Left ventricle myocardium inferior (tissue), 1 donor: ENCODE results near the gene CCR6. TPM values are rescaled to one million over a fixed set of nuclear protein-coding genes. Genes with fewer than 3 reads are reported as not detected.

Source experiments
- DNase-seq: peaks from one replicate; pipeline ENCODE4 v3.0.0-alpha.2; 2020
- H3K27ac ChIP-seq: fragments of 200-600 bp; replicated peaks from 2 replicates; pipeline ENCODE4 v1.8.0; 2021
- H3K27me3 ChIP-seq: fragments of 200-600 bp; 2 replicates; pipeline ENCODE4 v1.8.0; 2021; ENCODE audit warnings: low read depth
- H3K36me3 ChIP-seq: fragments of 200-600 bp; 2 replicates; pipeline ENCODE4 v1.8.0; 2021
- H3K4me1 ChIP-seq: fragments of 200-600 bp; 2 replicates; pipeline ENCODE4 v1.8.0; 2021
- H3K4me3 ChIP-seq: fragments of 200-600 bp; 2 replicates; pipeline ENCODE4 v1.8.0; 2021; ENCODE audit warnings: mild to moderate bottlenecking, moderate library complexity
- H3K9me3 ChIP-seq: fragments of 200-600 bp; replicated peaks from 2 replicates; pipeline ENCODE4 v1.8.0; 2021
- CTCF ChIP-seq: fragments of 200-600 bp; IDR thresholded peaks from 2 replicates; pipeline ENCODE4 v1.8.0; 2021; ENCODE audit warnings: antibody characterized with exemption, mild to moderate bottlenecking, borderline replicate concordance
- intact Hi-C: fragments of 100-400 bp; cut with micrococcal nuclease; formaldehyde crosslinking; loops from one replicate; pipeline ENCODE4 v1.11.0; 2022
- total RNA-seq: library from RNA; stranded (reverse); fragmentation: NEBNext Ultra II Directional; extraction: Animal tissue kit (Norgen Biotek cat#: 25700); gene quantifications from one replicate; pipeline ENCODE4 v1.2.1, GENCODE V29; 2021
- donor health status: DM: no; HTN: yes; CAD: no; lungs with severe emphysema.

The CCR6 gene
- total RNA-seq, 1 donor from 2014 or later, result not detected

- no peaks in the 10 kb centered on the region for H3K36me3 ChIP-seq
- DNase-seq, result no peak
- H3K4me1 ChIP-seq, result no peaks in the 10 kb centered on the region
- H3K4me3 ChIP-seq, result no peak overlapping the region
- H3K27ac ChIP-seq, result no peak overlapping the region
- peaks cover 63% of the 10 kb centered on the region for H3K27me3 ChIP-seq
- no peak for TF ChIP-seq CTCF
- no peaks in the 10 kb centered on the region for H3K9me3 ChIP-seq
- intact Hi-C loops, result no loop called here
Observed at GRCh38 chr6:167151648-167152047, 28.8 kb downstream of the CCR6 start.

GRCh38 chr6:167152862-167153261, 30.0 kb downstream of the CCR6 start:
- Histone ChIP-seq H3K36me3 (no peaks in the 10 kb centered on the region), H3K27me3 (peaks cover 62% of the 10 kb centered on the region), H3K4me3 (no peak overlapping the region), H3K9me3 (no peaks in the 10 kb centered on the region), H3K4me1 (no peaks in the 10 kb centered on the region), H3K27ac (no peak overlapping the region)
- intact Hi-C loops, result no loop called here
- DNase-seq, result no peak
- no peak for TF ChIP-seq CTCF

GRCh38 chr6:167153521-167153959, 30.6 kb downstream of the CCR6 start:
- H3K4me3 ChIP-seq, result peak overlapping the region; percentile 11
- TF ChIP-seq CTCF, result no peak

GRCh38 chr6:167154291-167154690, 31.4 kb downstream of the CCR6 start:
- no peak for TF ChIP-seq CTCF
- no peak for DNase-seq
- Histone ChIP-seq H3K27ac (no peak overlapping the region), H3K27me3 (peaks cover 48% of the 10 kb centered on the region), H3K4me3 (no peak overlapping the region), H3K36me3 (no peaks in the 10 kb centered on the region), H3K9me3 (no peaks in the 10 kb centered on the region), H3K4me1 (no peaks in the 10 kb centered on the region)
- intact Hi-C loops, result no loop called here

More at GRCh38 chr6:167153521-167153959, 30.6 kb downstream of the CCR6 start:
- intact Hi-C loops, result no loop called here
- Histone ChIP-seq H3K27me3 (peaks cover 56% of the 10 kb centered on the region), H3K27ac (no peak overlapping the region), H3K4me1 (no peaks in the 10 kb centered on the region), H3K9me3 (no peaks in the 10 kb centered on the region), H3K36me3 (no peaks in the 10 kb centered on the region)
- no peak for DNase-seq

- no peaks in the 10 kb centered on the region for H3K4me1 ChIP-seq
- no peak overlapping the region for H3K4me3 ChIP-seq
- intact Hi-C loops, result no loop called here
- peaks cover 42% of the 10 kb centered on the region for H3K27me3 ChIP-seq
- TF ChIP-seq CTCF, result no peak
- DNase-seq, result no peak
- H3K27ac ChIP-seq, result no peak overlapping the region
- H3K36me3 ChIP-seq, result no peaks in the 10 kb centered on the region
- H3K9me3 ChIP-seq, result no peaks in the 10 kb centered on the region
Observed at GRCh38 chr6:167154895-167155294, 32.0 kb downstream of the CCR6 start.

GRCh38 chr6:167157414-167157813, 34.5 kb downstream of the CCR6 start:
- no peak overlapping the region for H3K4me3 ChIP-seq
- no peaks in the 10 kb centered on the region for H3K4me1 ChIP-seq
- intact Hi-C loops, result no loop called here
- H3K27ac ChIP-seq, result no peak overlapping the region
- peaks cover 57% of the 10 kb centered on the region for H3K27me3 ChIP-seq
- no peaks in the 10 kb centered on the region for H3K36me3 ChIP-seq
- no peak for DNase-seq
- no peak for TF ChIP-seq CTCF
- no peaks in the 10 kb centered on the region for H3K9me3 ChIP-seq
